Subcutaneous adipose tissue (tissue), 4 donors: ENCODE results near the gene VAV3. TPM values are rescaled to one million over a fixed set of nuclear protein-coding genes. Genes with fewer than 3 reads are reported as not detected.

Experiments used
- total RNA-seq, 4 donors: library from RNA; depleted of rRNA; stranded (reverse); fragments of >200 nt; gene quantifications; one replicate each; pipeline ENCODE4 v1.1.0, GENCODE V29; 2016
- TF ChIP-seq, protein P1 (sequence below): fragments of 450-650 bp; IDR thresholded peaks from one replicate; pipeline ENCODE4 v1.5.1; 2016; ENCODE audit warnings: low read depth, mild to moderate bottlenecking, control low read depth, antibody characterized with exemption, moderate library complexity

Gene VAV3
- total RNA-seq, 4 donors from 2014 or later = 7.0 to 13.1 (median 10.1) TPM

- TF ChIP-seq, protein P1, sequence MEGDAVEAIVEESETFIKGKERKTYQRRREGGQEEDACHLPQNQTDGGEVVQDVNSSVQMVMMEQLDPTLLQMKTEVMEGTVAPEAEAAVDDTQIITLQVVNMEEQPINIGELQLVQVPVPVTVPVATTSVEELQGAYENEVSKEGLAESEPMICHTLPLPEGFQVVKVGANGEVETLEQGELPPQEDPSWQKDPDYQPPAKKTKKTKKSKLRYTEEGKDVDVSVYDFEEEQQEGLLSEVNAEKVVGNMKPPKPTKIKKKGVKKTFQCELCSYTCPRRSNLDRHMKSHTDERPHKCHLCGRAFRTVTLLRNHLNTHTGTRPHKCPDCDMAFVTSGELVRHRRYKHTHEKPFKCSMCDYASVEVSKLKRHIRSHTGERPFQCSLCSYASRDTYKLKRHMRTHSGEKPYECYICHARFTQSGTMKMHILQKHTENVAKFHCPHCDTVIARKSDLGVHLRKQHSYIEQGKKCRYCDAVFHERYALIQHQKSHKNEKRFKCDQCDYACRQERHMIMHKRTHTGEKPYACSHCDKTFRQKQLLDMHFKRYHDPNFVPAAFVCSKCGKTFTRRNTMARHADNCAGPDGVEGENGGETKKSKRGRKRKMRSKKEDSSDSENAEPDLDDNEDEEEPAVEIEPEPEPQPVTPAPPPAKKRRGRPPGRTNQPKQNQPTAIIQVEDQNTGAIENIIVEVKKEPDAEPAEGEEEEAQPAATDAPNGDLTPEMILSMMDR = no peak
These were observed 225.3 kb downstream of the VAV3 start for GRCh38 chr1:107739651-107740050.

DNA sequence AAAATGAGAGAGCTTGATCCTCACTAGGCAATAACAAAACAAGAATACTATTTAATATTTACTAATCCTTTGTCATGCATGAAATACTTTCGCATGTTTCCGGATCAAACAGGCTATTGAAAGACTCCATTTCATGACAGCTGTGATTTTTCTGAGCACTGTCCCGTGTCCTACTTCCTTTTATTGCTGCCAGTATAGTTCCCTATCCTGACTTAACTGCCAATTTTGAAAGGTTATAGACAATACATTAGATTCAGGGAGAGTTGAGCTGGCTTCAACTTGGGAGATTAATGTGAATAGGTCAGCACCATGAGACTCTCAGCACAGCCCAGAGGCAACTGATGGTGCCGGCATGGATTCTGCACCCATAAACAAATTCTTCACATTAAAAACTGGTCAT, 225.8 kb downstream of the VAV3 start:
- TF ChIP-seq, protein P1 = no peak

- TF ChIP-seq, protein P1 = no peak
These were observed 237.1 kb downstream of the VAV3 start for GRCh38 chr1:107727866-107728265.

- TF ChIP-seq, protein P1 = no peak
These were observed 238.1 kb downstream of the VAV3 start for GRCh38 chr1:107726860-107727259.

DNA sequence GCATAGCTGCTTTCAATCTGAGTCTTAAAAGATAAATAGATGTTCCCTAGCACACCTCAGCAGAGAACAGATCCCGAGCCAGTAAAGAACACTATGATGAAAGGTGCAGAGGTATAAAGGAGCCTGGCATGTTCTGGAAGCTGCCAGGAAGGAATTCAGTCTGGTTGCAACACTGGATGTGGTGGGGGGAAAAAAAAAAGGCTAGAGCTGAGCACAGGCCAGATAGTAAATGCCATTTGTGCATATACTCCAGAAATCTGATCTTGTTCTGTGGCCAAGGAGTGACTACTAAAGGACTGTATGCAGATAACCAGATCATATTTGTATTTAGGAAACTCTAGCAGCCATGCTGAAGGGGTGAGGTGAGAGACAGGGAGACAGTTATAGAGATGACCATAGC, 240.3 kb downstream of the VAV3 start:
- TF ChIP-seq, protein P1 = no peak

- TF ChIP-seq, protein P1 = no peak
These were observed 255.0 kb downstream of the VAV3 start for GRCh38 chr1:107710005-107710404.

DNA sequence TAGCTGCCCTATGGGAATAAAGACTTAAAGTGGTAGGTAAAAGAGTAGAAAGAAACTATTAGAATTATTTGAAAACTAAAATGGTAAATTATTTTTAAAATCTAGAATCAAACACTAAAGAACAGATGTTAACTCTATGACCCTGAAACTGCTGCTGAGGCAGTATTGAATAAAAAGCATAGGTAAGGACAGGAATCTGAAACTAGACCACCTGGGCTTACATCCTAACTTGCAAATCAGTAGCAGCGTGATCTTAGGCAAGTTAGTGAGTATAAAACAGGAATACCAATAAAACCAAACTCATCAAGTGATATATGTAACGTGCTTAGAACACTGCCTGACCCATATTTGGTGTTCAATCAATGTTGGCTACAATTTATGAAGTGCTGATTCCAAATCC, 257.9 kb downstream of the VAV3 start:
- TF ChIP-seq, protein P1 = no peak

DNA sequence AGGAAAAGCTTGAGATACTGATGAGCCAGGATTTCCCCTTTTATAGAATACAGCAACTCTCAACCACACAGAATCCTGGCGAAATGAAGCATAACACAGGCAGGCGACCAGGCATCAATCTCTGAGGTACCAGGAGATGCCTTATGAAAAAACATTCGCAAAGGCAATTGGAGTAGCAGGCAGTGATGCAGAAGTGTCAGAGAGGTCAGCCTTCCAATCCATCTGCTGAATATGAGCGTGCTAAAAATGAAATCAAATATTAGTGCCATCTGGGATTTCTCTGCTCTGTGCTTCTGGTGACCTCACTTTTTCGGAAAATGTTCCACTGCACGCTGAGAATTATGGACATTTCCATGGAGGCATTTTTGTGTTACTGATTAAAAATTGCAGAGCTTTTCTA, 258.8 kb downstream of the VAV3 start:
- TF ChIP-seq, protein P1 = no peak
